ENCODE data around the gene CELA3A.

DNA sequence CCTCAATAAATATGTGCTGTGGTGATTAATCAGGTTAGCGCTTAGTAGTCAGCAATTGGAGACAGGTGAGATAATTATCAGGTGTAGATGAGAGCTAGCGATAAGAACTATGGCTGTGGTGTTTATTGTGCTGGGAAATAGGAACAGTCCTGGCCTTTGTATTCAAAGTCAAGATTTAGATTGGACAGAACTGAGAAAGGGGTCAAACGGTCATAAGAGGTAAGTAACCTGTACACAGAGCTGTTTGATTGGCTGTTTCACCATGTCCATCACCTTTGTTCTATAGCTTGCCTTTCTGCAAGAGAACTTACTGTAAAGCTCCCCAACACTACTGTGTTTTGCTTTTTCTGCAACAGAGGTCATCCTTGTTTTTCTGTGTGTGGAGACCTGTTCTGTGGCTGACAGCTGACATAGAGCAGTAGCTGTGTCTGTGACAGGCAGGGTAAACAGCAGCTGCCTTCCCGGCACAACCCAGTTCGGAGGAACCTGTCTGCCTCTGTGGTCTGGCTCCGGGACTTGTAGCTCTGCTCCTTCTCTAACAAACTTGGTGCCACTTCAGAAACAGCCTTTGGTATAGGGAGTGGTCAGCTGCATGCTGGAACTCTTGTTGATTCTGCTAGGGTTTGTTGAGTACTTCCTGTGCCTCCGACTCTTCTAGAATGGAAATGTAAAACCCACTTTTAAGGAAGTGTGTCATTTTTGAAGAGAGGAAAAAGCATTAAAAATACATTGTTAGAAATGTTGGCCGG, 29.9 kb downstream of the CELA3A start:
- TF ChIP-seq, protein P1, sequence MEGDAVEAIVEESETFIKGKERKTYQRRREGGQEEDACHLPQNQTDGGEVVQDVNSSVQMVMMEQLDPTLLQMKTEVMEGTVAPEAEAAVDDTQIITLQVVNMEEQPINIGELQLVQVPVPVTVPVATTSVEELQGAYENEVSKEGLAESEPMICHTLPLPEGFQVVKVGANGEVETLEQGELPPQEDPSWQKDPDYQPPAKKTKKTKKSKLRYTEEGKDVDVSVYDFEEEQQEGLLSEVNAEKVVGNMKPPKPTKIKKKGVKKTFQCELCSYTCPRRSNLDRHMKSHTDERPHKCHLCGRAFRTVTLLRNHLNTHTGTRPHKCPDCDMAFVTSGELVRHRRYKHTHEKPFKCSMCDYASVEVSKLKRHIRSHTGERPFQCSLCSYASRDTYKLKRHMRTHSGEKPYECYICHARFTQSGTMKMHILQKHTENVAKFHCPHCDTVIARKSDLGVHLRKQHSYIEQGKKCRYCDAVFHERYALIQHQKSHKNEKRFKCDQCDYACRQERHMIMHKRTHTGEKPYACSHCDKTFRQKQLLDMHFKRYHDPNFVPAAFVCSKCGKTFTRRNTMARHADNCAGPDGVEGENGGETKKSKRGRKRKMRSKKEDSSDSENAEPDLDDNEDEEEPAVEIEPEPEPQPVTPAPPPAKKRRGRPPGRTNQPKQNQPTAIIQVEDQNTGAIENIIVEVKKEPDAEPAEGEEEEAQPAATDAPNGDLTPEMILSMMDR (optimal IDR thresholded peaks at IDR 0.05 in 1 of 3, IDR thresholded peaks at IDR 0.05 in 1 of 3, conservative IDR thresholded peaks at IDR 0.05 in 1 of 3; ENCODE audit: extremely low read depth in 1 of 3, insufficient read depth in 2 of 3, low read length in 3 of 3), result no peak
- no peak for TF ChIP-seq EZH2 (IDR thresholded peaks at IDR 0.05; ENCODE audit: low read length)

Data from keratinocyte (primary cell).